HG03469 (cell line): Measurements from ENCODE around the gene EVL.

Experiments
- ATAC-seq: cut with Tn5 transposase; IDR thresholded peaks from one replicate; pipeline ENCODE4 v1.9.1; 2021; ENCODE audit warnings: mild to moderate bottlenecking, moderate library complexity, moderate number of reproducible peaks; ENCODE audit not compliant: unreplicated experiment

Gene EVL

DNA sequence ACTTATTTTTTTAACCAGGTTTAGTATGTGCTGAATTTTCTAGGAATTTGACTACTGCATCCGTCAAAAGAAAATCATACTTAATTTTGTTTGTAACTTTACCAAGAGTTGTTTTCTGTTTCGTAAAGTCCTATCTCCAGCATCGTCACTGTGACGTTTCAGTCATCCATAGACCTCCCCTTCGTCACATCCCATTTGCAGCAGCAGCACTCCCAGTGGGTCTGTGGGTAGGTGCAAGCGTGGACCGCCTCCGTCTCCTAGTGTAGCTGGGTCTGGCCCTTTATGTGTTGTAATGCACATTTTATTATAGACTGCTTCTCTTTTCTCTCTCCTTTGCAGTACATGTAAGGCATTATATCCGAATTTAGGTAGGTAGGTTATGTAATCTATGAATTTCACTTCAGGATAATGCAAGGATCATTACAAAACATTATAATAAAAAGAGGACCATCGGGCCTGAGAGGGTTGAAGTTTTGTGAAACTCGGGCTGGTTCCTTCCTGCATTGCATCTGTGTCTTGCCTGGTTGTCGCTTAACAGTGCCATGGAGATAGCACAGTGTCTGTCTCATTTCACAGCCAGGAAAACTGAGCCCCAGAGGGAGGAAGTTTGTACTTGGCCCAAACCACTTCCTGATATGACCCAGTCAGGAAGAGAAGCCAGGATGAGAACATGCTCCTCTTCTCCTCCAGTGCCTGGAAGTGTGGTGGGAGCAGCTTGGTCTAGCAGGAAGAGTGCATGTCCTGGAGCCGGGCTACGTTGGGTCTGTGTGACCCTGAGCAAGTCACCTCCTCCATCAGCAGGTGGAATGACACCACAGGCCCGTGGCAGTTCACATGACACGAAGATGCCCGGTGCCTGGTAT, 41.3 kb downstream of the EVL start:
- no peak for ATAC-seq

DNA sequence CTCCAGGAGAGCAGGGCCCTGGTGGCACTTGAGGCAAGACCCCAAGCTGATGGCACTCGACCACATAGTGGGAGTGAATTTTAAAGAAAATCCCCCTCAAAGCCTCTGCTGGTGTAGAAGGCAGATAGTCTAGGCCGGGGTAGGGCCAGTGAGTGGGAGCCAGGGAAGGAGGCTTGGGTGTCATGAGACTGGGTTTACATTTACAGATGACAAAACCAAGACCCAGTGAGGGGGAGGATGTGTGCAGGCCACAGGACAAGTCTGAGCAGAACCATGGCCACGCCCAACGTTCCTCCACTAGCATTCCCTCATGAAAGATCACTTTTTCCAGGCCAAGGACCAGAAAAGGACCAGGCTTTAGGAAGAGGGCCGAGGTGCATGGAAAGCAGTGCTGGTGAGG, 42.0 kb downstream of the EVL start:
- no peak for ATAC-seq

DNA sequence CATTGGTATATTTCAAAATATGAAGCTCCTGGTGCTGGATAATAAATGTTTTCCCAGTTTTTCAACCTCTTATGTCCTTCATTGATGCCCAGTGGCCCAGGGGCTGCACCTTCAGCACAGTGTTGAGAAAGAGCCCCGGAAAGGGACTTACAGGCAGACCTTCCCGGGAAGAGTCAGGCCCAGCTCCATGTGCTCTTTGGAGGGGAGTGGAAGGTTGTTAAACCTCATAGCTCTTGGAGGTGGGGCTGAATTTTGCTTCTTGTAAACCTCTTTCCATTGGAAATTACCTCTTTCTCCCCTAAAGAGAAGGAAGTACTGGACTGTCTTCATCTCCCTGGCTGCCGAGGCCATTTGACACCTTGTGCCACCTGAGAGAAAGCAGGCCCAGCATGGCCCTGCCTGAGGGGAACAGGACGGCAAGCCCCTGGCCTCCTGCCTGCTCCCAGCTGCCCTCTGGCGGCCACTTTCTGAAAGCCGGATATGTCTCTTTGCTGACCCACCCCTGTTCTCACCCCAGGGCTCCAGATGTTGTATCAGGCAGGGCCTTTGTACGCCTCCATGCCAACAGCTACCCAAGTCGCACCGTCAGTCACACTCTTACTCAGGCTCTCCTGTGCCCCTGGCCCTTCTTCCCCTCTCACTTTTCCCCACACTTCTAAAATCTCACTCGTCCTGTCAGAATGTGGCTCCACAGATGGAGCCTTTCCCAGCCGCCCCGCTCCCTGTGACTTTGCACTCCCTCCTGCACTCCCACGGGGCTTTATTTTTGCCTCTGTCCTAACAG, 43.0 kb downstream of the EVL start:
- no peak for ATAC-seq

DNA sequence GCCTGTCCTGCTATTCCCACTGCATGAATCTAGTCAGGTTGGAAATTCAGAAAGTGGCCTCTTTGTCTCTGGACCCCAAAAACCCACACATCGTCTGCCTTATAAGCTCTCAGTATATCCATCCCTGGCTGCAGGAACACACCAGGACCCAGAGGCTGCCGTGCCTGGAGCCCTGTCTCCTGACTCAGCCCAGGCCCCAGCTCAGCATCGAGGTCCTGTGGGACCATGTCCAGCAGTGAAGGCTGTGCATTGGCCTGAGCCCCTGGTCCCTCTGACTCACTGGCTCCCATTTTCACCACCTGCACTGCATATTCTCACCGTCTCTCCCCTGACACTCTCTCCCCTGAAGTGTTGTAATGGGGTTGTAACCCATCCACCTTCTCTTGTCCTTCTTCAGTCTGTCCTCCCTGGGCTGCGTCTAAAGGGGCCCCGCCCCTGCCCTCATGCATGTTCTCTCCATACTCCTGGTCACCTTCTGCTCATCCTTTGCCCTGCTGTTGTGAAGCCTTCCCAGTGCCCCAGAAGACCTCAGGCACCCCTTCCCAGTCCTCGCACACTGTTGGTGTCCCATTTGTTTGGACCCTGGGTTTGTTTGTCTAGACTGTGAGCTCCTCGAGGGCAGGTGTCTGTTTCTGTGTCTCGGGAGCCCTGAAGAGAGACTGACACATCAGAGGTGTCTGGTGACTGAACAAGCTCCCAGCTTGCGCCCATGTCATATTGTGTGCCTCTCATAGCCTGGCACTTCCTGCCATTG, 43.8 kb downstream of the EVL start:
- no peak for ATAC-seq

DNA sequence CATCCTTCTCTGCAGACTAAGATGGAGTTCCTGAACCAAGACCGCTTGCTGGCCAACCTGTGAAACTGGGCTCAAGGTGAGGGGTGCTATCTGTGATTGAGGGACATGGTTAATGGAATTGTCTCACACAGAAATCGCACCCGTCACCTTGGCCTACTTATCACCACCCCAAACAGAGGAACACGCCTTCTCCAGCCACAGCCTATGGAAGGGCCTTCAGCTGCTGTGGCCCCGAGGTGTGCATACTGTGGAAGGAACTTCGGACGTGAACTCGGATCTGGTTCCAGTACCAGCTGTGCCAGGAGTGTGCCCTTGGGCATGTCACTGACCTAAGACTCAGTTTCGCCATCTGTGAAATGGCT, 44.4 kb downstream of the EVL start:
- no peak for ATAC-seq

DNA sequence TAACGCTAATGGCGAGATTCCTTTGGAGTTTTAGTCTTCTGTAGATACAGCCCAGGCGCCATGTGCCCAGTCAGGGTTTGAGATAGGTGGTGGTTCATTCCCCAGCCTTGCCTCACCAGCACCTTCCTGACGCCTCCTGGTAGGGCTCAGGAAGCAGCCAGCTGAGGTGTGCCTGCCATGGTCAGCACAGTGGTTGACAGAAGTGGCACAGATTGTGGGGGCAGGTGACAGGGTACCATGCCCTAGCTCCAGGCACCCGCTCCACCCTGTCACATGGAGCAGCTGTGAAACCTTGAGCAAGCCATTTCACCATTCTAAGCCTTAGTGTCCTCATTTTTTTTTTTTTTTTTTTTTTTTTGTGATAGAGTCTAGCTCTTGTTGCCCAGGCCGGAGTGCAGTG, 45.6 kb downstream of the EVL start:
- no peak for ATAC-seq

DNA sequence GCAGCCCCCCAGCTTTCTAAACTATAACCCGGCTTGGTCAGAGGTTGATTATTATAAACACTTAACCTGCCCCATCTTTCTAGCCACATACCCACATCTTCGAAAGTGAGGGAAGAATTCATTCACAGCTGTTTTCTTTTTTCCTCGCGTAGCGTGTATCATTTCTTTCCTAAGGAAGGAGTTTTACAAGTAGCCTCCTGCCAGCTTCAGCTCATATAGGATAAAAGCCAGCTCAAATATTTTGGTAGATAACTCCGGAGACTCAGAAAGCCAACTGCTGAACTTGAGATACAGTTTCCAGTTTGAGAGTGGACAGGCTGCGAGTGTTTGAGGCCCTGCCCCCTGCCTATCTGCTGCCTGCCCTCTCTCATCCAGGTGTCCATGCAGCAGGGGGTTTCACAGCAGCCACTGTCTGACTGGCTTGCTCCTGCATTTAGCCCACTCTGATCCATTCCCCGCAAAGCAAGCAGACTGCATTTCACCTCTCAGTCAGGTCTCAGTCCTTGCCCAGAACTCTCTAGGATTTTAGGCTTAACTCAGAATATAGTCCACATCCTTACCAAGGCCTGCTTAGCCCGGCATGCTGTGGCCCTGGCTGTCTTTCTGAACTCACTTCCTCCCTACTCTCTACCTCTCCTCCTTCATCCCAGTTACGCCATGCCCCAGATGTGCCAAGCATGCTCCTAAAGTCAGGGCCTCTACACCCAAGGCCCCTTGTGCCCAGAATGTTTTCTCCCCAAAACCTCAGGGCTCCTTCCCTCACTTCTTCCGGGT, 46.9 kb downstream of the EVL start:
- ATAC-seq: no peak

DNA sequence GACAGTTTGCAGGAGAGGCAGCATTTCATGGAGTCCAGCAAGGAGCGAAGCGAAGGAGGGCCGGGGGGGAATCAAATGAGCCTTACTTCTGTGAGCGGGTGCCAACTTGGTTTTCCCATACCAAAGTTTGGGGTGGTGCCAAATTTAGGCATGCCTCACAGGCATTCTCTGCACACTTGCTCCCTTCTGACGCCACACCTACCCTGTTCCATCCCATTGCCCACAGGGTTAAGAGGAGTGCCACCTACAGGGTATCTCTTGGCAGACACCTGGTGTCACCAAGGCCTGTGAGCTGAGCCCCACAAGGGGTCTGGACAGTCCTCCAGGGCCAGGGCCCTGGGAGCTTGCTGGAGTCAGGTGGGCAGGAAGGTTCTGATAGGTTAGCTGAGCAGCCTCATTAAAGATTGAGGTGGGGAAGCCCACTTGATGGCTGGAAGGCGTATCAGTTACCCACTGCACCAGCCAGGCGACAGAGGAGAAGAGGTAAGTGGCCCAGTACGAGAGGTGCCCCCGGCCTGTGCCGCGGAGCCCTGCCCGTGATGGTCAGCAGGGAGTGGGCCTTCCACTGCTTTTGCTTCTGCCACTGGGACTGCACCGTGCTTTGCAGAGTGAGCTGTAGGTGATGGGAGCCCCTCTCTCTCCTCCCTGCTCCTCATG, 49.0 kb downstream of the EVL start:
- no peak for ATAC-seq

DNA sequence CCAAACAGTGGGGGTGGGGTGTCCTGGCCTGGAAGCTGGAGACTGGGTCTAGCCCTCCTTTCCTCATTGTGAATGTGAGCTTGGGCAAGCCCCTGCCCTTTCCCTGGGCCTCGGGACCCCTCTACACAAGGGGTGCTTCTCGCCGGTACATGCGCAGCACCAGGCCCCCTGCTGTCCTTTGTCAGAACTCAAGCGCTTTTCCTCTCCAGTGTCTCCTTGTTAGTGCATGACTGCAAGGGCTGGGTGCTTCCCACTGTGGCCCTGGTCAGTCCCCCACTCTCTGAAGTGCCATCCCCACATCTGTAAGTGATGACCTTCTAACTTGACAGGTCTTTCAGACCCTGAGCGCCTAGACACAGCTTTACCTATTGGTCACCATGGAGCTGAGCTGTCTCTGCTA, 50.0 kb downstream of the EVL start:
- no peak for ATAC-seq

DNA sequence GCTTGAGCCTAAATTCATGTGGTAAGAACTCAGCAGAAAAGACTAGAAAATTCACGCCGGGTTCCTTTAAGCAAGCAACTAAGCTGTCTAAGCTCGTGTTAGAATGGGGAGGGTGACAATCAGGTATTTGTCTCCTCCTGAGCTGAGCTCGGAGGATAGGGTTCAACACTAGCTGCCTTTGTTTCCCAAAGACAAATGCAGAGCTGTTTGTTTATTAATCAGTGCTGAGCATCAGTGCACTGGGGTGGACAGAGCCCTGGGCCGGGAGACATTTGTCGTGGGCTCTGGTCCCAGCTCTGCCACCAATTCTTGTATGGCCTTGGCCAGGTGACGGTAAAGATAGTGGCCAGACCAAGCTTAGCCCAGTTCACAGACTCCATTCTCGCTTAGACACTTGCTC, 50.5 kb downstream of the EVL start:
- no peak for ATAC-seq

DNA sequence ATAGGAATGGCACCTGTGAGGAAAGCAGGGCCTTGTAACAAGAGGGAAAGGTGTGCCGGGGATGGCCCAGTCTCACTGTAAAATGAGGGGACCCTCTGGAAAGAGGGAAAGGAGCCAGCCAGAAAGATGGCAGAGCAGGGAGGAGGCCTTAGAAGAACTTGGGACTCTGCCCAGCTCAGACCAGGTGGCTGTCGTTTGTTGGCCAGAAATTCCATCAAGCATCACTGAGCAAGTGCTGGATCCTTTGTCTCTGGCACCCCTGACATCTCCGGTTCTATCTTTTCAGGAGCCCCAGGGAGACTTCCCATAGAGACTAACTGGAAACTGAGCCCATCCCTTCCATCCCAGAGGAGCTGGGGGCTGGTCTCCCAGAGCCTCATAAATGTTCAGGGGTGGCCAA, 50.9 kb downstream of the EVL start:
- ATAC-seq: no peak

DNA sequence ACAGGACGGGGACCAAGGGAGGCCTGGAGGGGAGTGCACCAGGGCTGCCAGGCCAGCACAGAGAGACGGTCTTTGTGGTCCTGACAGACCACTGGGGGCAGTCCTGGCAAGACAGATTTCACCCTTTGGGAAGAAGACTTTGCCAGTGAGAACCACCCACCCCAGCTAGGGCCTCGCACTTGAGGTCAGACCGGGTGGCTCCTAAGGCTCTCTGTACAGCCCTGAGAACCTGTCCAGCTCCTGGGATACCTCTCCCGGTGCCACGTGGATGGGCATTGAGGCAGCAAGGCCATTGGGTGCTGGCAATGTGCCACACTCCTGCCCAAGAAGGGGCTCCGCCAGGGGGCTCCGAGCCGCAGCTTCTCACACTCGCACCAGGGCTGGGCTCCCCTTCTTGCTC, 51.8 kb downstream of the EVL start:
- no peak for ATAC-seq

DNA sequence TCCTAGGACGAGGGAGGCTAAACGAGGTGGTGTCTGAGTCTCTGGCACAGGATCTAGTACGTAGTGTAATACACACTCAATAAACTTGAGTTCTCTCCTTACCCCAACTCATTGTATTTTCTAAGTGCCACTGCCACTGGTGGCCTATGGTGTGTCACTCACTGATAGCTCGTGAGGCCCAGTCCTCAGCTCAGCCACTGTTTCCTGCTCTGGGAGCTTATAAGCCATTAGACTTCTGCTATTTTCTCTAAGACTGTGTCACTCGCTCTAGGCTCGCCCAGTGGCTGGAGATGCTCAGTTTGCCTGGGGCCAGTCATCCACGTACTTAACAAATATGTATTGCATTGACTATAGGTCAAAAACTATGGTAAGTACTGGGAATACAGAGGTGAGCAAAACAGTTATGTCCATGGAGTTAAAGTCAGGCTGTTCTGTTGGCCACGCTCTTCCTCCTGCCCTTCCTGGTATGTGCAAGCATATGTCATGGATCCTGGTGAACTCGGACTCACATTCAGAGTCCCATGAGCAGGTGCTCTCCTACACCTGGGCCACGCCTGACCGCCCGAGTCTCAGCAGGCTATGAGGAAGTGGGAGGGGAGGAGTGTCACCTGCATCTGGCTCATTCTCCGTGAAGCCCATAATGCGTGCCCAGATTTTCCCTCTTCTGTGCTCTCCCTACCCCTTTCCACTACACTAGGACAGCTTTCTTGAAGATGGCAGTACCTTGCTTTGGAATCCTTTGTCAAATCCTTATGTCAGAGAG, 52.6 kb downstream of the EVL start:
- ATAC-seq: no peak

DNA sequence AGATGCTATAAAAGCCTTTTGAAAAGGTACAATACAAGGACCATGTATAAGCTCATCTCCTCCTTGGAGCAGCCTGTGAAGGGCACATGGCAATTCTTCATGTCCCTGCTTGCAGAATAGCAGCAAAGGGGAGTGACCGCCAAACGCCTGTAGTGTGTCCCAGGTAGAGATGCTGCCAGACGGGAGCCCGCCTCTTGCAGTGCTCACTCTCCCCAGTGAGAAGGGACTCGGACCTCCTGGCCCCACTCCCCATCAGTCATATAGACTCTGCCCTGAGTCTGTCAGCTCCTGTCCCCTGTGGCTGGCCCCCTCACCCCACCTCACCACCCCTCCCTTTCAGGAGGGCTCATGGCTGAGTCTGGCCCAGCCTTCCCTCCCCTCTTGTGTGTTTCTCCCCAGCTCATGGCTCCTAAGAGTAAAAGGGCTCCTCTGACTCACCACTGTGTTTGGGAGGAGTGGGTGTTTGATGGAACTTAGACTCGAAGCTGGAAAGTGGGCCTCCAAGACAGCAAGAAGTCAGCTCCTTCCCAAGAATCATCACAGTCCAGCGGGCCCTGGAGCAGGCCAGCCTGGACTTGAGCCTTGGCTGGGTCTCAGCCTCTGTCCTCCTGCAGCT, 53.3 kb downstream of the EVL start:
- ATAC-seq: no peak

DNA sequence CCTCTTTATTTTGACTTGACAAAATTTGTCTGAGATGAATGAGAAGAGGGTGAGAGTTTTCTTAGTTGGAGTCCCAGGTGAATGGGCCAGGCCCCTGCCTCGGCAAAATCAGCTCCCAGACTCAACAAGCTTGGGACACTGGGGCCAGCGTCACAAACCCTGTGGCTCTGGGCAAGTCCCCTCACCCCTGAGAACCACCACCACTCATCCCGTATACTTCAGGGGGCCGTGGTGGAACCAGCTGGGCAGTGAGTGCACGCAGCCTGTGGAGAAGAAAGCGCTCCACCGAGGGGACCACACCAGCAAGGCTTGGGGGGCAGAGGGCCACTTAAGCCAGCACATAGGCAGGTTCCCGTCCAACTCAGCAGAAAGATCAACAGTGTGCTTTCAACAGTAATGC, 54.0 kb downstream of the EVL start:
- no peak for ATAC-seq

DNA sequence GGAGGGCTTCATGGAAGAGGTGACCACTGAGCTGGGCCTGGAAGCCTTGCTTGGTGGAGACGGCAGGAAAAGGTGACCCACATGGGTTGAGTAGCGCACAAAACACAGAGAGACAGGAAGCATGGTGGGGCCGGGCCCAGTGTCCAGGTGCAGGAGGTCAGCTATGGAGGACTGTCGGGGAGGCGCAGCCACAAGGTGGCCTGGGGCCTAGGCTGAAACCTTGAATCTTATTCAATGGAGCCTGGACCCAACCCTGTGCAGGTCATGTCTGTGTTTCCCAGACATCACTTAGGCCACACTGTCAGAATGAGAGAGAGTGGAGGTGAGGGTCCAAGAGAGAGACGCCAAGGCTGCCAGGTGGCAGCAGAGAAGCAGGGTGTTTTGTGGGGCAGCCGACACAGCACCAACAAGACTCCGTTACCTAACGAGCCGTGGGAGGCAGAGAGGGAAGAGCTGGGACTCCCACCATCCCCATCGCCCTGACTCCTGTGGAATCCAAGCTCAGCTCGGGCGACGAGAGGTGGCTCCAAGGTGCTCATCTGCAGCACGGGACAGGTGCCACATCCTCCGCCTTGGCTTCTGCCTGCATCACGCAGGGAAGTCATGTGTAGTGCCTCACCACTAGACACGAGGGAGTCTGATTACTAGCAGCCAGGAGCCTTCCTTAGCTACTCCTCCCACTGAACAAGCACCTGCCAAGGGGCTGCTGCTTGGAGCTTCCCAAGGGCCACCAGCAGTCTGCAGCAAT, 55.5 kb downstream of the EVL start:
- no peak for ATAC-seq

DNA sequence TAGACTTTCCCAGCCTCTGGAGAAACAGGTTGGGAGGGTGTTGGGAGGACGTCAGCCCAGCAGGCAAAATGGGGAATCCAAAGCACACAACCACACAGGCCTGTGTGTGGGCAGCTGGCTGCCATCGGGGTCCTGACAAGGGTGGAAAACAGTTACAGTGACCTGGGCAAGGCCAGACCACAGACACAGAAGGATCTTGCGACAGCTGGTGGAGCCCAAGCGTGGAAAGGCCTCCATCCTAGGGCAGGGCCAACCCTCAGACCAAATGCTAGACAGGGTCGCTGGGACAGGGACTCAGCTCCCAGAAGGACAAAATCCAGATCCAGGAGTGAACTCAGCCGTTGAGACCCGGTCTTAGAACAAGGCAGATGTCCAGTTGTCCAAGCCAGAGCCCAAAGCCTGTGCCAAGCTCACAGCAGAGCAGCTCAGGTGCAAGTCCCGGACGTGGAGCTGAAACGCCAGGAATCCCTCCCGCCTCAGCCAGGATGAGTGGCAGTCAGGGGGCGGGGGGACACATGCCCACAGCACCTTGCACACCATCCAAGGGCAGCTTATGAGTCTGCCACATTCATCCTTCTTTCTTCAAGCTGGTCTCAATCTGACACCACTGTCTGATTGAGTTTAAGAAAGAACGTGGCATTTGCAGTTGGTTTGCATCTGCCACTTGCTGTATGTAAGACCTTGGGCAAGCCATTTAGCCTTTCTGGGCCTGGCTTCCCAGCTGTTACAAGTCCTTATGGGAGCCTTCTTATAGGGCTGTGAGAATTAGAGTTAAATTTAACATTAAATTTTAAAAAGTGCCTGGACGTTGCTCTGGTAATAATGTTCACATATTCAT, 56.6 kb downstream of the EVL start:
- ATAC-seq: no peak
